IPS-20b (cell line): ENCODE data around the gene ABHD15.

Experiments used
- H3K27ac ChIP-seq: one replicate; pipeline ENCODE4 v1.5.1; 2013; ENCODE audit warnings: low read length
- H3K27me3 ChIP-seq: 2 replicates; pipeline ENCODE4 v1.6.1; 2013; ENCODE audit warnings: mild to moderate bottlenecking, low read length, inconsistent platforms; ENCODE audit not compliant: insufficient read depth
- H3K36me3 ChIP-seq: 2 replicates; pipeline ENCODE4 v1.6.1; 2013; ENCODE audit warnings: low read depth, mild to moderate bottlenecking, inconsistent platforms, low read length, moderate library complexity; ENCODE audit not compliant: insufficient read depth
- H3K4me1 ChIP-seq: 2 replicates; pipeline ENCODE4 v1.6.1; 2013; ENCODE audit warnings: mild to moderate bottlenecking, control low read depth, inconsistent platforms, low read length, moderate library complexity; ENCODE audit not compliant: insufficient read depth
- H3K4me3 ChIP-seq: 2 replicates; pipeline ENCODE4 v1.5.1; 2013; ENCODE audit warnings: mild to moderate bottlenecking, low read length, inconsistent platforms
- H3K9ac ChIP-seq: 2 replicates; pipeline ENCODE4 v1.6.1; 2013; ENCODE audit warnings: low read depth, mild to moderate bottlenecking, inconsistent platforms, low read length, moderate library complexity
- H3K9me3 ChIP-seq: 2 replicates; pipeline ENCODE4 v1.6.1; 2013; ENCODE audit warnings: mild to moderate bottlenecking, low read depth, low read length, inconsistent platforms; ENCODE audit not compliant: insufficient read depth

Gene ABHD15

GRCh38 chr17:29577001-29577370 is 10.1 kb upstream of the ABHD15 start:
- Histone ChIP-seq H3K4me1 (no peaks in the 10 kb centered on the region), H3K27ac (no peak overlapping the region), H3K36me3 (peaks cover 55% of the 10 kb centered on the region), H3K9ac (no peak overlapping the region), H3K27me3 (peaks cover 4% of the 10 kb centered on the region; the same call in 1 of the 2 replicates), H3K9me3 (no peaks in the 10 kb centered on the region), H3K4me3 (no peak overlapping the region)

GRCh38 chr17:29576214-29577000 is 9.6 kb upstream of the ABHD15 start:
- H3K27ac ChIP-seq = no peak overlapping the region
- H3K4me1 ChIP-seq = no peaks in the 10 kb centered on the region
- H3K9ac ChIP-seq = no peak overlapping the region
- H3K4me3 ChIP-seq = no peak overlapping the region
- H3K27me3 ChIP-seq = peaks cover 10% of the 10 kb centered on the region
- H3K36me3 ChIP-seq = peaks cover 53% of the 10 kb centered on the region
- H3K9me3 ChIP-seq = no peaks in the 10 kb centered on the region

GRCh38 chr17:29575511-29576213 is 8.8 kb upstream of the ABHD15 start:
- Histone ChIP-seq H3K9me3 (no peaks in the 10 kb centered on the region), H3K4me3 (no peak overlapping the region), H3K4me1 (no peaks in the 10 kb centered on the region), H3K27ac (no peak overlapping the region), H3K27me3 (peaks cover 18% of the 10 kb centered on the region), H3K9ac (no peak overlapping the region), H3K36me3 (peaks cover 53% of the 10 kb centered on the region)

- H3K9me3 ChIP-seq = no peaks in the 10 kb centered on the region
- H3K27ac ChIP-seq = no peak overlapping the region
- H3K4me1 ChIP-seq = no peaks in the 10 kb centered on the region
- peaks cover 49% of the 10 kb centered on the region for H3K36me3 ChIP-seq
- H3K9ac ChIP-seq = no peak overlapping the region
- peaks cover 21% of the 10 kb centered on the region for H3K27me3 ChIP-seq
- H3K4me3 ChIP-seq = no peak overlapping the region
These were observed 8.1 kb upstream of the ABHD15 start for GRCh38 chr17:29574732-29575510.

- H3K9ac ChIP-seq = no peak overlapping the region
- H3K4me3 ChIP-seq = no peak overlapping the region
- no peak overlapping the region for H3K27ac ChIP-seq
- H3K27me3 ChIP-seq = peaks cover 29% of the 10 kb centered on the region
- 0 out of 2 replicates have a peak, but pooled peaks cover 6% of the 10 kb centered on the region for H3K4me1 ChIP-seq
- no peaks in the 10 kb centered on the region for H3K9me3 ChIP-seq
- H3K36me3 ChIP-seq = peaks cover 44% of the 10 kb centered on the region
These were observed 7.3 kb upstream of the ABHD15 start for GRCh38 chr17:29573871-29574731.

GRCh38 chr17:29573558-29573869 is 6.7 kb upstream of the ABHD15 start:
- Histone ChIP-seq H3K9me3 (no peaks in the 10 kb centered on the region), H3K9ac (no peak overlapping the region), H3K27me3 (peaks cover 33% of the 10 kb centered on the region), H3K4me1 (0 out of 2 replicates have a peak, but pooled peaks cover 7% of the 10 kb centered on the region), H3K4me3 (no peak overlapping the region), H3K36me3 (peaks cover 41% of the 10 kb centered on the region), H3K27ac (no peak overlapping the region)

DNA sequence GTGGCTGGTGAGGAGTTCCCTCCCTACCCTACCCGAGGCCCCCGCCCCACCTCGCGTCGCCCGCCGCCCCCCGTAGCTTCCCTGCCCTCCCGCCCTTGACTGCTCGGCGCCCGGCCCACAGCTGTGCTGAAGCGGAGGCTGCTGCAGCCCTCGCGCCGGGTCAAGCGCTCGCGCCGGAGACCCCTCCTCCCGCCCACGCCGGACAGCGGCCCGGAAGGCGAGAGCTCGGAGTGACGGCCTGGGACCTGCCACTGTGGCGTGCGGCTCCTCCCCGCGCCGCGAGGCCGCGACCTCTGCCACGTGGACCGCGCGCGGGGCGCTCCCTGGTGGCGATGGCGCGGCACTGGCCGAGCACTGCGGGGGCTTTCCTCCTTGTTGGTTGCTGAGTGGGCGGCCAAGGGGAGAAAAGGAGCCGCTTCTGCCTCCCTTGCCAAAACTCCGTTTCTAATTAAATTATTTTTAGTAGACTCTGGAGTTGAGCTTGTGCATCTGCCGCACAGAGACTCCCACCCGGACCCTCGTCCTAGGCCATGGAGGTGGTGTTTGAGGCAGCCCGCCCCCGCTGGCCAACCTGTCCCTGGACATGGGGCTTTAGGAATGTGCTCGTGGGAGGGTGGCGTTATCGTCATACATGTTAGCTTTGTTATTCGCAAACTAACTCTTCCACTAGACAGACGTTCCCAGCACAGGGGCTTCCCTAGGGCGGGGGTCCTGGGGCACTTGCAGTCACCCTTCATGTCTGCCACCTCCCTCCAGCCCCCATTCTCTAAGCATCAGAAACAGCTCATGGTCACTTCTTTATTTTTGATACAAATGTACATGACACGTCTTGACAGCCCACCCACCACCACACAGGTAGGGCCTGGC is 6.1 kb upstream of the ABHD15 start:
- peak overlapping the region; percentile 38; the same call in 1 of the 2 replicates for H3K4me3 ChIP-seq
- 0 out of 2 replicates have a peak, but pooled peaks cover 7% of the 10 kb centered on the region for H3K4me1 ChIP-seq
- H3K9me3 ChIP-seq = no peaks in the 10 kb centered on the region
- H3K9ac ChIP-seq = no peak overlapping the region
- H3K27me3 ChIP-seq = peaks cover 37% of the 10 kb centered on the region
- H3K36me3 ChIP-seq = peaks cover 35% of the 10 kb centered on the region
- H3K27ac ChIP-seq = no peak overlapping the region

- Histone ChIP-seq H3K4me3 (peak overlapping the region; percentile 38; the same call in 1 of the 2 replicates), H3K36me3 (peaks cover 27% of the 10 kb centered on the region), H3K9me3 (no peaks in the 10 kb centered on the region), H3K4me1 (0 out of 2 replicates have a peak, but pooled peaks cover 7% of the 10 kb centered on the region), H3K27me3 (peaks cover 45% of the 10 kb centered on the region), H3K27ac (no peak overlapping the region), H3K9ac (no peak overlapping the region)
These were observed 5.2 kb upstream of the ABHD15 start for GRCh38 chr17:29571883-29572681.

DNA sequence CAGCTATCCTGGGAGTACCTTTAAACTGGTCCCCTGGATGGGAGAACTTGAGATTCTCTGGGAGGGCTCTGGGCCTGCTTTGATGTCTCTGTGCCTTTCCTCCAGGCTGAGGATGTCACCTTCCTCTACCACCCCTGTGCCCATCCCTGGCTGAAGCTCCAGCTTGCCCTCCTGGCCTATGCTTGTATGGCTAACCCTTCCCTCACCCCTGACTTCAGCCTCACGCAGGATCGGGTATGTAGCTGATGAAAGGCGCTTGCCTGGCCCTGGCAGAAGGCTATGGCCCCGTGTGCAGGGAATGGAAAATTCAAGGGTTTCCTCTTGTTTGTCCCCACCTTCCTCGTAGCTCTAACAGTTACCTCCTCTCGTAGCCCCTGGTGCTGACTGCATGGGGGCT is 4.6 kb upstream of the ABHD15 start:
- H3K9me3 ChIP-seq = no peaks in the 10 kb centered on the region

GRCh38 chr17:29570521-29570920 is 3.7 kb upstream of the ABHD15 start:
- no peak overlapping the region for H3K9ac ChIP-seq
- peaks cover 13% of the 10 kb centered on the region for H3K36me3 ChIP-seq
- H3K4me1 ChIP-seq = peaks cover 10% of the 10 kb centered on the region; the same call in 1 of the 2 replicates
- H3K27ac ChIP-seq = no peak overlapping the region
- peaks cover 61% of the 10 kb centered on the region for H3K27me3 ChIP-seq
- H3K4me3 ChIP-seq = no peak overlapping the region
- H3K9me3 ChIP-seq = no peaks in the 10 kb centered on the region

More for the DNA sequence above, 4.6 kb upstream of the ABHD15 start:
- Histone ChIP-seq H3K36me3 (peaks cover 22% of the 10 kb centered on the region), H3K27me3 (peaks cover 51% of the 10 kb centered on the region), H3K27ac (no peak overlapping the region), H3K4me3 (no peak overlapping the region), H3K9ac (no peak overlapping the region), H3K4me1 (0 out of 2 replicates have a peak, but pooled peaks cover 7% of the 10 kb centered on the region)
